ENCODE measurements around the gene TMEM181.

Gene TMEM181

GRCh38 chr6:158627168-158627939, 67.5 kb downstream of the TMEM181 start:
- Mint-ChIP-seq H3K4me1 (peaks cover 76% of the 10 kb centered on the region), H3K9me3 (no peaks in the 10 kb centered on the region), H3K27ac (peak overlapping the region; percentile 96), H3K4me3 (peak overlapping the region; percentile 50), H3K27me3 (ENCODE audit: low read depth, poor library complexity) (no peaks in the 10 kb centered on the region), H3K36me3 (ENCODE audit: low read depth) (peaks cover 62% of the 10 kb centered on the region)
- DNase-seq: peak; percentile 18
- TF ChIP-seq CTCF (IDR thresholded peaks at IDR 0.05): no peak

GRCh38 chr6:158627940-158628211, 68.0 kb downstream of the TMEM181 start:
- no peak for TF ChIP-seq CTCF (IDR thresholded peaks at IDR 0.05)
- DNase-seq: no peak
- H3K27ac Mint-ChIP-seq: peak overlapping the region; percentile 96
- H3K4me1 Mint-ChIP-seq: peaks cover 76% of the 10 kb centered on the region
- no peaks in the 10 kb centered on the region for H3K9me3 Mint-ChIP-seq
- peak overlapping the region; percentile 50 for H3K4me3 Mint-ChIP-seq
- peaks cover 61% of the 10 kb centered on the region for H3K36me3 Mint-ChIP-seq (ENCODE audit: low read depth)
- no peaks in the 10 kb centered on the region for H3K27me3 Mint-ChIP-seq (ENCODE audit: low read depth, poor library complexity)

GRCh38 chr6:158628542-158628941, 68.7 kb downstream of the TMEM181 start:
- Mint-ChIP-seq H3K4me1 (peaks cover 73% of the 10 kb centered on the region), H3K27ac (no peak overlapping the region), H3K27me3 (ENCODE audit: low read depth, poor library complexity) (no peaks in the 10 kb centered on the region), H3K4me3 (no peak overlapping the region), H3K9me3 (no peaks in the 10 kb centered on the region), H3K36me3 (ENCODE audit: low read depth) (peaks cover 62% of the 10 kb centered on the region)
- TF ChIP-seq CTCF (IDR thresholded peaks at IDR 0.05): no peak
- no peak for DNase-seq

- Mint-ChIP-seq H3K27me3 (ENCODE audit: low read depth, poor library complexity) (no peaks in the 10 kb centered on the region), H3K4me1 (peaks cover 64% of the 10 kb centered on the region), H3K9me3 (no peaks in the 10 kb centered on the region), H3K27ac (peak overlapping the region; percentile 87), H3K36me3 (ENCODE audit: low read depth) (peaks cover 62% of the 10 kb centered on the region), H3K4me3 (peak overlapping the region; percentile 51)
- peak; percentile 48 for DNase-seq
- TF ChIP-seq CTCF (IDR thresholded peaks at IDR 0.05): peak; percentile 14
Measured at GRCh38 chr6:158629367-158630221, 69.7 kb downstream of the TMEM181 start.

GRCh38 chr6:158630938-158631616, 71.2 kb downstream of the TMEM181 start:
- TF ChIP-seq CTCF (IDR thresholded peaks at IDR 0.05): no peak
- Mint-ChIP-seq H3K4me1 (peaks cover 53% of the 10 kb centered on the region), H3K27me3 (ENCODE audit: low read depth, poor library complexity) (no peaks in the 10 kb centered on the region), H3K36me3 (ENCODE audit: low read depth) (peaks cover 66% of the 10 kb centered on the region), H3K4me3 (no peak overlapping the region), H3K9me3 (no peaks in the 10 kb centered on the region), H3K27ac (peak overlapping the region; percentile 97)
- no peak for DNase-seq

Data from nephron progenitor cell (in vitro differentiated cells).